HUES64 (cell line): ENCODE measurements around the gene SYF2.
"Not testable (repeated sequence)": the region's sequence is repeated elsewhere in the genome, so short reads cannot be mapped to it uniquely, and the experiment has no call there.

Source experiments
- H3K27ac ChIP-seq: 2 replicates; pipeline ENCODE4 v1.7.0; 2013; ENCODE audit warnings: low read depth, low read length, inconsistent platforms
- H3K27me3 ChIP-seq: 2 replicates; pipeline ENCODE4 v1.6.1; 2013; ENCODE audit warnings: mild to moderate bottlenecking, low read length; ENCODE audit not compliant: insufficient read depth
- H3K36me3 ChIP-seq: 2 replicates; pipeline ENCODE4 v1.6.1; 2013; ENCODE audit warnings: mild to moderate bottlenecking, low read length; ENCODE audit not compliant: insufficient read depth
- H3K4me1 ChIP-seq: 2 replicates; pipeline ENCODE4 v1.6.1; 2013; ENCODE audit warnings: mild to moderate bottlenecking, low read length, moderate library complexity; ENCODE audit not compliant: insufficient read depth
- H3K4me3 ChIP-seq: 2 replicates; pipeline ENCODE4 v1.5.1; 2013; ENCODE audit warnings: mild to moderate bottlenecking, low read length, moderate library complexity
- H3K9ac ChIP-seq: 2 replicates; pipeline ENCODE4 v1.6.1; 2013; ENCODE audit warnings: mild to moderate bottlenecking, low read depth, low read length
- H3K9me3 ChIP-seq: 2 replicates; pipeline ENCODE4 v1.6.1; 2013; ENCODE audit warnings: low read depth, low read length; ENCODE audit not compliant: insufficient read depth
- WGBS: fragments of 150-250, 120-280 bp; methylation state at CpG from one replicate; pipeline ENCODE4 v1.1.7; 2013; ENCODE audit warnings: missing lambda C conversion rate; 5-methylcytosine and 5-hydroxymethylcytosine counted together

Gene SYF2

DNA sequence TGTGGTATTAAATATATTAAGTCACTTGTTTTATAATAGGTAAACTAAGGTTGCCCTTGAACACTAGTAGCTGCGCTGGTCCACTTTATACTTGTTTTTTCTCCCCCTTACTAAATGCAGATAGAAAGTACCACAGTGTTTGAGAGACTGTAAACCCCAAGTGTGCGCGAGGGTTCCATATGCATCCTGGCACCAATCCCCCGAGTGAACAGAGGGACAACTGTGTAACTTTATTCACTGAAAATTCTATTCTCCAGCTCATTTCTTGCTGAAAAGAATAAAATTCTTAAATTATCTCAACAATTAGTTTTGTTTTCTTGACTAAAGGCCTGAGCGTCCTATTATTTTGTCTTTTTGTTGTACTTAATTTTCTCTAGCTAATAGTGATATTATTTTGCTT is 13.1 kb upstream of the SYF2 start:
- Histone ChIP-seq H3K9ac (no peak overlapping the region), H3K4me1 (peaks cover 9% of the 10 kb centered on the region), H3K27ac (no peak overlapping the region), H3K36me3 (peaks cover 43% of the 10 kb centered on the region), H3K4me3 (peak overlapping the region; percentile 99), H3K27me3 (no peaks in the 10 kb centered on the region), H3K9me3 (no peaks in the 10 kb centered on the region)
- WGBS = 97% methylated on average over 4 of the region's 5 CpGs

DNA sequence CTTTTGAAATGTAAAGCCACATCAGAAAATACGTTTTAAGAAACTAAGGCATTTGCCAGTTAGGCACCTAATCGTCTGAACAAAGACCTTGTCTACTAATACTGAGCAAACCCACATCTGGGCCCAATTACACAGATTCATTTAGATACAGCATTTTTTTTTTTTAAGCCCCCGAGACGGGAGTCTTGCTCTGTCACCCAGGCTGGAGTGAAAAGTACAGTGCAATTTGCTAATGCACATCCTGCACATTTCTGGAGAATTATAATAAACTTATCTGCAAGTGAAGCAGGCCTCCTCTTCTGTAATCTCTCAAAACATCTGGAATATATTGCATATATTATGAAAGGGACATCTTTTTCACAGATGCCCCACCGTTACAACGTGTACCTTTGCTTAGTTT is 11.6 kb upstream of the SYF2 start:
- Histone ChIP-seq H3K36me3 (peaks cover 43% of the 10 kb centered on the region), H3K4me3 (no peak overlapping the region), H3K9ac (no peak overlapping the region), H3K27ac (no peak overlapping the region), H3K27me3 (no peaks in the 10 kb centered on the region), H3K4me1 (peaks cover 11% of the 10 kb centered on the region), H3K9me3 (no peaks in the 10 kb centered on the region)
- 95% methylated on average over 6 of the region's 6 CpGs for WGBS

DNA sequence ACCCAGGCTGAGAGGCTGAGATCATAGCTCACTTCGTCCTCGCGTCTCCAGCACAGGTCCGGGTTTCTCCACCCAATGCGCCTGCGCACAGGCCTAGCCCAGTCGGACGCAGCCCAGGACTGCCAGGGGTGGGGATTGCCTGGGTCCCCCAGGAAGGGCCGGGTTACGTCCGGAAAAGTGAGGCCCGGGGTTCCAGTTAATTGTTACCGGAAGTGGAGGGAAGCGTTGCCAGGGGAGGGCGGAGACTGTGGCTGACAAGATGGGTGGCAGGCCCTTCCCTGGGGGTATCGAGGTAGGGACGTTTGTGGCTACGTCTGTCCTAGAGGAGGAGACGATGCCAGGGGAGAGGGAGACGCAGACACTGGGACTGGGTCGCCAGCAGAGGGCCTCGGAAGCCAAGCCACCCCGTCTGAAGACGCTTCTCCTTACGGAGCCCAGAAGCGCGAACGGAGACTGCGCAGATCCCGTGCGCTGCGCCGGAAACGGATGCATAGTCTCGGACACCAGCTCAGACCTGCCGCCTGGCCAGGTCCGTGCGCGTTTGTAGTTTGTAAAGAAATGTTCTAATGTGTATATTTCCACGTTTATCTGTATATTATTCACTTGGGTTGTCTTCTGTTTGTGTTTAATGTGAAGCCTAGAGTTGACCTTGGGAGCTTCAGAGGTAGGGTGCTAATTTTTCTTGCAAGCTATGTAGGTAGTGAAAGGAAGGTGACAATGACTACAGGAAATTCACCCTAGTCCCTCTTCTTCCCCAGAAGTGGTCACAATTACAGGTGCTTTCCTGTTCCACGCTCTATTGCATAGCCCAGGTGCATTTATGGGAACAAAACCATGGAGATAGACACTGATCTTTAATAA is 7.6 kb upstream of the SYF2 start:
- H3K9ac ChIP-seq = peak overlapping the region; percentile 45
- H3K27ac ChIP-seq = peak overlapping the region; percentile 29
- H3K36me3 ChIP-seq = peaks cover 35% of the 10 kb centered on the region
- WGBS = 8% methylated on average over 41 of the region's 41 CpGs
- H3K4me1 ChIP-seq = peaks cover 6% of the 10 kb centered on the region; the same call in 1 of the 2 replicates
- no peaks in the 10 kb centered on the region for H3K27me3 ChIP-seq
- peak overlapping the region; percentile 53 for H3K4me3 ChIP-seq
- H3K9me3 ChIP-seq = no peaks in the 10 kb centered on the region

DNA sequence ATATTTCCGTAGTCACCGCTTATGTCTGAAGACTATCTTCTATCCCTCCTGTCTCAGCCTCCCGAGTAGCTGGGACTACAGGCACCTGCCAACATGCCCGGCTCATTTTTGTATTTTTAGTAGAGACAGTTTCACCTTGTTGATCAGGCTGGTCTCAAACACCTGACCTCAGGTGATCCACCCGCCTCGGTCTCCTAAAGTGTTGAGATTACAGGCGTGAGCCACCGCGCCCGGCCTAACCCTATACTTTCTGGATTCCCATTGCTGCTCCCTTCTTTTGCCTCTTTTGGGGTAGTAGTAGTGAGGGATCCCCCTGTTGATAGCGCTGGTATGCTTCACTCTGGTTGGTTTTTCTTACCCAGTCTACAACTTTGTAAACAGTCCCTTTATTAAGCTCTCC is 5.7 kb upstream of the SYF2 start:
- peaks cover 6% of the 10 kb centered on the region; the same call in 1 of the 2 replicates for H3K4me1 ChIP-seq
- WGBS = 98% methylated on average over 10 of the region's 11 CpGs

DNA sequence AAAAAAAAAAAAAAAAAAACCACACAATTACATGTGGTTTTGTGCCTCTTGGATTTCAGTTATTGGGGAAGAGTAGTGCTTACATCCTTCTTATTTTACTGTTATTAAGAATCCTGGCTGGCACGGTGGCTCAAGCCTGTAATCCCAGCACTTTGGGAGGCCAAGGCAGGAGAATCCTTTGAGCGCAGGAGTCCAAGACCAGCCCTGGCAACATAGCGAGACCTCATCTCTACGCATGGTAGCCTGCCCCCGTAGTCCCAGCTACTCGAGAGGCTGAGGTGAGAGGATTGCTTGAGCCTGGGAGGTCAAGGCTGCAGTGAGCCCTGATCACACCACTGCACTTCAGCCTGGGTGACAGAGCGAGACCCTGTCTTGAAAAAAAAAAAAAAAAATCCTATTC is 4.0 kb upstream of the SYF2 start:
- H3K4me1 ChIP-seq, H3K9ac ChIP-seq, H3K27ac ChIP-seq, H3K9me3 ChIP-seq, H3K4me3 ChIP-seq, H3K27me3 ChIP-seq: not testable (repeated sequence)
- WGBS = 94% methylated on average over 6 of the region's 7 CpGs
- H3K36me3 ChIP-seq = peaks cover 11% of the 10 kb centered on the region

More for the DNA sequence above, 5.7 kb upstream of the SYF2 start:
- Histone ChIP-seq H3K27me3 (no peaks in the 10 kb centered on the region), H3K27ac (no peak overlapping the region), H3K36me3 (peaks cover 22% of the 10 kb centered on the region), H3K9ac (no peak overlapping the region), H3K9me3 (no peaks in the 10 kb centered on the region), H3K4me3 (no peak overlapping the region)

DNA sequence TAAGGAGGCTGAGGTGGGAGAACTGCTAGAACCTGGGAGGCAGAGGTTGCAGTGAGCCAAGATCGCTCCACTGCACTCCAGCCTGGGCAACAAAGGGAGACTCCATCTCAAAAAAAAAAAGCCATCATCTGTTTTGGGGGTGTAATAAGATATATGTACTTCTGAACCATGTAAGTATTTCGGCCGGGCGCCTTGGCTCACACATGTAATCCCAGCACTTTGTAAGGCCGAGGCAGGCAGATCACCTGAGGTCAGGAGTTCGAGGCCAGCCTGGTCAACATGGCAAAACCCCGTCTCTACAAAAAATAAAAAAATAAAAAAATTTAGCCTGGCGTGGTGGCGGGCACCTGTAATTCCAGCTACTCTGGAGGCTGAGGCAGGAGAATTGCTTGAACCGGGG is 3.1 kb upstream of the SYF2 start:
- H3K9ac ChIP-seq, H3K27ac ChIP-seq, H3K4me3 ChIP-seq, H3K27me3 ChIP-seq, H3K4me1 ChIP-seq, H3K9me3 ChIP-seq: not testable (repeated sequence)
- H3K36me3 ChIP-seq = peaks cover 13% of the 10 kb centered on the region
- 97% methylated on average over 10 of the region's 10 CpGs for WGBS

DNA sequence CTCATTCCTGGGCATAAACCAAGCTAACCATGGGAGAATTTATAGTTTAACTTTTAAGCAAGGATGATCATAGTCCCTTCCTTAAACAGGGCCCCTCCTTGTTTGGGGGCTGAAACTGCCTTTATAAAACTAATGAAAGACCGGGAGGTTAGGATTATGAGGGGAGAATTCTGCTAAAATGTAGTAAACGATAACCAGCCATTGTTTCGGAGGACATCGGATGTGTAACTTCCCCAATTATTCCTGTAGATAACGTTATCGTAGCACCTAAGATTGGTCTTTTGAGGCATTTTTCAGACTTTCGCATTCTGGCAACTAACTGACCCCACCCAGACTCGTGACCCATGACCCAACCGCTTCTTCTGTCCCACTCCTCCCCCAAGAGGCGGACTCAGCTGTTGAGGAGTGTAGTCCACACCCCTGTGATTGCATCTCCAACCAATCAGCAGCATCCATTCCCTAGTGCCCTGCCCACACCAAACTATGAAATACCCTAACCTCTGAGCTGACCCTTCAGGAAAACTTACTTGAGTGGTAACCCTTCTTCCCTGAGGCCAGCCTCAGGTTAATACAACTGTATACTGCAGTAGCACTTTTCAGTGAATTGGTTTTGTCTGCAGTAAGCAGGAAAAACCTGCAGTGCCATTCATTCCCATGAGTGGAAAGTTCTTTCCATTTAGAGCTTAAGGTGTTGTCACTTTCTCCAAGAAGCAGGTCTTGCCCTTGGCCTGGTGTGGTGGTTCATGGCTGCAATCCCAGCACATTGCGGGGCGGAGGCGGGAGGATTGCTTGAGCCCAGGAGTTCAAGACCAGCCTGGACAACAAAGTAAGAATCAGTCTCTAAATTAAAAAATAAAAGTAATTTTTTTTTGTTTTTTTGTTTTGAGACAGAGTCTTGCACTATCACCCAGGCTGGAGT is 823 bp upstream of the SYF2 start:
- WGBS = 22% methylated on average over 13 of the region's 13 CpGs

DNA sequence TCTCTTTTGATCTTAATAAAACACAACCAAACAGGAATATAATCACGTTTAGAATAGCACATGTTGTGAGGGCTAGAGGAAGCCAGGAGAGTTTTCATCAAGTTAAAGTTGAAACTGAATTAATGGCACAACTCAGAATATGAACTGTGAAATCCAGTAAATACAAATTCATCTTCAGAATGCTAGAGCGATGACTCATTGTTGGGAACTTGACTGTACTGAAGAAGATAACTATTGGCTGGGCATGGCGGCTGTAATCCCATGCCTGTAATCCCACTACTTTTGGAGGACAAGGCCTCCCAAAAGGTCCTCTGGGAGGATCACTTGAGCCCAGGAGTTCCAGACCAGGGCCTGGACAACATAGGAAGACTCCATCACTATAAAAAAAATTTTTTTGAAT is 8.8 kb downstream of the SYF2 start:
- no peak overlapping the region for H3K27ac ChIP-seq
- H3K4me1 ChIP-seq = no peaks in the 10 kb centered on the region
- peaks cover 73% of the 10 kb centered on the region for H3K36me3 ChIP-seq
- WGBS = 96% methylated on average over 3 of the region's 3 CpGs
- no peaks in the 10 kb centered on the region for H3K9me3 ChIP-seq
- H3K27me3 ChIP-seq = no peaks in the 10 kb centered on the region
- H3K9ac ChIP-seq = no peak overlapping the region
- no peak overlapping the region for H3K4me3 ChIP-seq

More for the DNA sequence above, 823 bp upstream of the SYF2 start:
- Histone ChIP-seq H3K27me3 (no peaks in the 10 kb centered on the region), H3K9ac (peak overlapping the region; percentile 90), H3K9me3 (no peaks in the 10 kb centered on the region), H3K4me1 (no peaks in the 10 kb centered on the region), H3K4me3 (peak overlapping the region; percentile 84), H3K36me3 (peaks cover 35% of the 10 kb centered on the region), H3K27ac (peak overlapping the region; percentile 90)

DNA sequence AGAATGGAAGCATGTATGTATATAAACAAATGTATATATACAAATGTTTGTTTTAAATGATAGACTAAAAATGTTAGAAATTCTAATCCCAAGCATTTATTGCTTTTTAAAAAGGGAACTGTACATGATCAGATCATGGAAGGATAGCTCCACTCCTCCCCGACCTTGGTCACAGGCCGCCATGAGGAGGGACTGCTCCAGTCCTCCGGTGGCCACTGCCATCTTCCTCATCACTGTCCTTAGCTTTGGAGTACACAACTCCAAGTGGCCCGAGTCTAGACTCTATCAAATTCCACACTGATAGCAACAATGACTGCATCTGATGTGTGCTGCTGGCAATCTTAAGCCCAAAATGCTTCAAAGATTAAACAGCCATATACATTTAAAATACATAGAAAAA is 9.7 kb downstream of the SYF2 start:
- H3K36me3 ChIP-seq = peaks cover 64% of the 10 kb centered on the region
- H3K9ac ChIP-seq = no peak overlapping the region
- no peak overlapping the region for H3K27ac ChIP-seq
- no peak overlapping the region for H3K4me3 ChIP-seq
- no peaks in the 10 kb centered on the region for H3K27me3 ChIP-seq
- H3K9me3 ChIP-seq = no peaks in the 10 kb centered on the region
- WGBS = 95% methylated on average over 4 of the region's 4 CpGs
- H3K4me1 ChIP-seq = no peaks in the 10 kb centered on the region

DNA sequence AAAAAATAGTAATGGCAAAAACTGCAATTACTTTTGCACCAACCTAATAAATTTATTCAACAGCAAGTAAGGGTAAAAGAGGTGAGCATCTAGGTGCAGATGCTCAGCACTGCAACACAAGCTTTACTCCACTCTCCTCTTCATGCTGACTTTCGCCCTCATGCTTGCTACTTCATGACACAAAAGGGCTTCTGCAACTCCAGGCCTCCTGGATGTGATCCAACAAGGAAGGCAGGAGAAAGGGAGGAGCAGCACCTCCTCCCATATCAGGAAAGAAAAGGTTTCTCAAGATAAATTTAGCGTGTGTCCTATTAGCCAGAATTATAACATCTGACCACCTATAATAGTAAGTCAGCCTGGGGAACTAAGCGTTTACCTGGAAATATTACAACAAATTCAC is 11.6 kb downstream of the SYF2 start:
- Histone ChIP-seq H3K4me1 (no peaks in the 10 kb centered on the region), H3K4me3 (no peak overlapping the region), H3K27me3 (no peaks in the 10 kb centered on the region), H3K36me3 (peaks cover 48% of the 10 kb centered on the region), H3K9ac (no peak overlapping the region), H3K27ac (no peak overlapping the region), H3K9me3 (no peaks in the 10 kb centered on the region)
- WGBS = 79% methylated on average over 3 of the region's 3 CpGs

DNA sequence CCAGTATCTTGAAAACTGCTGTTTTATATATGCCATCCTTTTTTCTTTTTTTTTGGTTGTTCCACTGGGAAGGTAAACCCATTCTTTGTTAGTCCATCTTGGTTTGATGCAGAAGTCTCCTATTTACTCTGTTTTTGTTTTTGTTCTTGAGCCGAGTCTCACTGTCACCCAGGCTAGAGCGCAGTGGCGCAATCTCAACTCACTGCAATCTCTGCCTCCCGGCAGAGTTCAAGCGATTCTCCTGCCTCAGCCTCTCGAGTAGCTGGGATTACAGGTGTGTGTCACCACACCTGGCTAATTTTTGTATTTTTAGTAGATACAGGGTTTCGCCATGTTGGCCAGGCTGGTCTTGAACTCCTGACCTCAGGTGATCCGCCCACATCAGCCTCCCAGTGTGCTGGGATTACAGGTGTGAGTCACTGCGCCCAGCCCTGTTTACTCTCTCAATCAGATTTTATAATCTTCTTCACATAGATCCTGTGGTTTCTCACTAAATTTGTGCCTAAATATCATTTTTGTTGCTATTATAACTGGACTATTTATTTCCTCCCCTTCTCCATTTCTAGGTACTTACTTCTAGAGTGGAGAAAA is 12.5 kb downstream of the SYF2 start:
- Histone ChIP-seq H3K9me3 (no peaks in the 10 kb centered on the region), H3K4me3 (no peak overlapping the region), H3K36me3 (peaks cover 44% of the 10 kb centered on the region), H3K27me3 (no peaks in the 10 kb centered on the region), H3K27ac (no peak overlapping the region), H3K4me1 (no peaks in the 10 kb centered on the region), H3K9ac (no peak overlapping the region)
- WGBS = 95% methylated on average over 9 of the region's 9 CpGs
